ENCODE data around the gene PLPPR1. TPM values are rescaled to one million over a fixed set of nuclear protein-coding genes. Genes with fewer than 3 reads are reported as not detected.

The PLPPR1 gene
- total RNA-seq, 1 experiment from 2014 or later, result 2.4 TPM

GRCh38 chr9:101165131-101165530 is 136.6 kb downstream of the PLPPR1 start:
- no peaks in the 10 kb centered on the region for H3K23me2 ChIP-seq (ENCODE audit: insufficient read length, low read depth, low read length, poor library complexity, severe bottlenecking)
- no peak overlapping the region for H2AFZ ChIP-seq (ENCODE audit: low read length)
- no peak overlapping the region for H3K4me2 ChIP-seq (ENCODE audit: insufficient read depth, insufficient read length, low read length)
- no peak overlapping the region for H3K23ac ChIP-seq (ENCODE audit: insufficient read length, low read depth, low read length)
- WGBS (ENCODE audit: extremely low coverage, insufficient read length, low lambda C conversion rate), result no CpG with 5 or more reads among the region's 1 CpG
- no peak overlapping the region for H2BK5ac ChIP-seq (ENCODE audit: insufficient read length, low read length)
- H3K4me3 Mint-ChIP-seq, result no peak overlapping the region
- no peak overlapping the region for H4K8ac ChIP-seq (replicated peaks; ENCODE audit: insufficient read length, low read depth, low read length)
- no peak for TF ChIP-seq CTCF (conservative IDR thresholded peaks at IDR 0.05)
- H2BK12ac ChIP-seq (ENCODE audit: insufficient read length, low read depth, low read length), result no peak overlapping the region
- H4K5ac ChIP-seq (ENCODE audit: insufficient read length, low read depth, low read length), result no peak overlapping the region
- H3K9me3 ChIP-seq (ENCODE audit: control insufficient read depth, low read depth, low read length), result no peaks in the 10 kb centered on the region
- peaks cover 0 to under 1% (median 0%) of the 10 kb centered on the region in 3 experiments; a peak in 2 of 7 replicates for H3K36me3 Mint-ChIP-seq (ENCODE audit: insufficient read depth in 1 of 3, low read depth in 3 of 3)
- no peaks in the 10 kb centered on the region for H3K79me1 ChIP-seq (ENCODE audit: insufficient read depth, low read depth, low read length, poor library complexity, severe bottlenecking)
- no peak overlapping the region for H3T11ph ChIP-seq (ENCODE audit: low read length)
- H3K27ac Mint-ChIP-seq, result no peak overlapping the region
- H2BK15ac ChIP-seq (ENCODE audit: low read depth, low read length), result no peak overlapping the region
- H2AK5ac ChIP-seq (ENCODE audit: insufficient read length, low read length), result no peak overlapping the region
- no peaks in the 10 kb centered on the region for H3K4me1 ChIP-seq (ENCODE audit: insufficient read depth, low read length)
- H2BK120ac ChIP-seq (ENCODE audit: low read depth, low read length, poor library complexity, severe bottlenecking), result no peak overlapping the region
- no peak overlapping the region for H3K14ac ChIP-seq (ENCODE audit: insufficient read depth, low read length)
- no peak for DNase-seq
- H3K18ac ChIP-seq (ENCODE audit: insufficient read length, low read depth, low read length), result no peak overlapping the region
- H3K27ac ChIP-seq (ENCODE audit: insufficient read length, low read depth, low read length), result no peak overlapping the region
- no peak overlapping the region for H3K56ac ChIP-seq (ENCODE audit: insufficient read length, low read depth, low read length)
- no peaks in the 10 kb centered on the region for H4K20me1 ChIP-seq (ENCODE audit: control insufficient read depth, insufficient read depth, insufficient read length)
- no peaks in the 10 kb centered on the region for H3K27me3 ChIP-seq (ENCODE audit: insufficient read depth, low read length)
- H3K79me2 ChIP-seq (ENCODE audit: insufficient read depth, low read length), result no peaks in the 10 kb centered on the region
- no peaks in the 10 kb centered on the region for H3K27me3 Mint-ChIP-seq (ENCODE audit: low read depth)
- H3K4ac ChIP-seq (ENCODE audit: low read depth, low read length), result no peak overlapping the region
- no peak overlapping the region for H3K9ac ChIP-seq (ENCODE audit: extremely low read depth, insufficient read length, low read length)
- H4K91ac ChIP-seq (ENCODE audit: insufficient read length, low read depth, low read length), result no peak overlapping the region
- 0 out of 5 replicates have a peak, but pooled peaks cover 0 to 1% of the 10 kb centered on the region in 2 experiments for H3K9me3 Mint-ChIP-seq
- H2BK20ac ChIP-seq (ENCODE audit: low read depth, low read length, poor library complexity, severe bottlenecking), result no peak overlapping the region
- H3K4me1 Mint-ChIP-seq, result peaks cover 16 to 27% of the 10 kb centered on the region in 2 experiments
